ENCODE results near the gene PCDH10.

GRCh38 chr4:133130171-133130570 lies 18.9 kb upstream of the PCDH10 start:
- TF ChIP-seq POLR2A (IDR thresholded peaks at IDR 0.05) (no peak), CTCF (IDR thresholded peaks at IDR 0.05) (no peak)

All from right lobe of liver (tissue), 4 donors.